GM12864 (cell line): ENCODE results near the gene ASXL2.

Experiments
- DNase-seq: peaks from one replicate; pipeline ENCODE4 v3.0.0-alpha.2; 2011; ENCODE audit warnings: low read depth
- H3K4me3 ChIP-seq: 2 replicates; pipeline ENCODE4 v1.5.1; 2011; ENCODE audit warnings: mild to moderate bottlenecking, low read depth, low read length, control low read depth
- TF ChIP-seq, protein P1 (sequence below): IDR thresholded peaks from 2 replicates; pipeline ENCODE4 v1.5.1; 2011; ENCODE audit warnings: low read depth, mild to moderate bottlenecking, moderate library complexity, low read length, control low read depth, inconsistent platforms; ENCODE audit errors: missing control alignments

Gene ASXL2

DNA sequence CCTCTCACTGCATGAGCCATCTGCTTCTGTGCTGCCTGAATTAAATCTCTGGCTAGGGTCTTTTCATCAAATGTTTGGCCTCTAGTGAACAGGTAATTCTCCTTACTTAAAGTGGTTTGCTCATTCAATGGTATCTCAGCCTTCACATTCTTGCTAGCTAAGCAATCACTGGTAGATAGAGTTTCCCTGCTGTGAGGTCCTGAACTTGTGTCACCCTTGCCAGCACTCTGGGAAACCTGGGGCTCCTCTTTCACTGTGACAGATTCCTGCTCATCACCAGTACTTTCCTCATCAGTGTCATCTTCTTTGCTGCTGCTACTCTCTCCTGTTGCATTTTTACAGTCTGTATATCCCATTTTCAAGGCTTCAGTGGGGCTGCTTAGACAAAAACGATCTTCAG is 135.8 kb downstream of the ASXL2 start:
- TF ChIP-seq, protein P1, sequence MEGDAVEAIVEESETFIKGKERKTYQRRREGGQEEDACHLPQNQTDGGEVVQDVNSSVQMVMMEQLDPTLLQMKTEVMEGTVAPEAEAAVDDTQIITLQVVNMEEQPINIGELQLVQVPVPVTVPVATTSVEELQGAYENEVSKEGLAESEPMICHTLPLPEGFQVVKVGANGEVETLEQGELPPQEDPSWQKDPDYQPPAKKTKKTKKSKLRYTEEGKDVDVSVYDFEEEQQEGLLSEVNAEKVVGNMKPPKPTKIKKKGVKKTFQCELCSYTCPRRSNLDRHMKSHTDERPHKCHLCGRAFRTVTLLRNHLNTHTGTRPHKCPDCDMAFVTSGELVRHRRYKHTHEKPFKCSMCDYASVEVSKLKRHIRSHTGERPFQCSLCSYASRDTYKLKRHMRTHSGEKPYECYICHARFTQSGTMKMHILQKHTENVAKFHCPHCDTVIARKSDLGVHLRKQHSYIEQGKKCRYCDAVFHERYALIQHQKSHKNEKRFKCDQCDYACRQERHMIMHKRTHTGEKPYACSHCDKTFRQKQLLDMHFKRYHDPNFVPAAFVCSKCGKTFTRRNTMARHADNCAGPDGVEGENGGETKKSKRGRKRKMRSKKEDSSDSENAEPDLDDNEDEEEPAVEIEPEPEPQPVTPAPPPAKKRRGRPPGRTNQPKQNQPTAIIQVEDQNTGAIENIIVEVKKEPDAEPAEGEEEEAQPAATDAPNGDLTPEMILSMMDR, result no peak
- H3K4me3 ChIP-seq, result no peak overlapping the region
- no peak for DNase-seq

DNA sequence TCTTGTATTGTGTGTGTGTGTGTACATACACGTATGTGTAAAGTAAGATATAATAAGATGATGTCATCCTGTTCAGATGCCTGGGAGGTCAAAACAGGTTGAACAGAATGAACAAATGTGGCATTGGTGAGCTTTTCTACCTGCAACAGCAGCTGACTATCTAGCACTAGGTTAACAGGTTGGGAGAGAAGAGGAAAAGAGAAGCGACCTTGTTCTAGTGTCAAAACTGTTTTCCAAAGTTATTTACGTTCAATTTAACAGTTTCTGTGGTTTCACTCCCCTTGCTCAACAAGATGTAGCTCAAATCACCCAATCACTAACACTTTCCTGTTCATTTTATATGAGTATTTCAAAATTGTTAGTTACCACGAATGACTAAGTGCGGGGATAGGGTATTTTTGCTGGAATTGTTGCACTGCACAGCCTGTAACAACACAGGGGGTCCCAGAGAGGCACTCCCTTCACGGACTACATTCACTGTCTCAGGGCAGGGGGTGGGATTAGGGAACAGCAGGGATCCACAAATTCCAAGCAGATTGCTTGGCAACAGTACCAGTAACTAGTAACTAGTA is 137.4 kb downstream of the ASXL2 start:
- TF ChIP-seq, protein P1, result no peak
- no peak for DNase-seq
- no peak overlapping the region for H3K4me3 ChIP-seq

DNA sequence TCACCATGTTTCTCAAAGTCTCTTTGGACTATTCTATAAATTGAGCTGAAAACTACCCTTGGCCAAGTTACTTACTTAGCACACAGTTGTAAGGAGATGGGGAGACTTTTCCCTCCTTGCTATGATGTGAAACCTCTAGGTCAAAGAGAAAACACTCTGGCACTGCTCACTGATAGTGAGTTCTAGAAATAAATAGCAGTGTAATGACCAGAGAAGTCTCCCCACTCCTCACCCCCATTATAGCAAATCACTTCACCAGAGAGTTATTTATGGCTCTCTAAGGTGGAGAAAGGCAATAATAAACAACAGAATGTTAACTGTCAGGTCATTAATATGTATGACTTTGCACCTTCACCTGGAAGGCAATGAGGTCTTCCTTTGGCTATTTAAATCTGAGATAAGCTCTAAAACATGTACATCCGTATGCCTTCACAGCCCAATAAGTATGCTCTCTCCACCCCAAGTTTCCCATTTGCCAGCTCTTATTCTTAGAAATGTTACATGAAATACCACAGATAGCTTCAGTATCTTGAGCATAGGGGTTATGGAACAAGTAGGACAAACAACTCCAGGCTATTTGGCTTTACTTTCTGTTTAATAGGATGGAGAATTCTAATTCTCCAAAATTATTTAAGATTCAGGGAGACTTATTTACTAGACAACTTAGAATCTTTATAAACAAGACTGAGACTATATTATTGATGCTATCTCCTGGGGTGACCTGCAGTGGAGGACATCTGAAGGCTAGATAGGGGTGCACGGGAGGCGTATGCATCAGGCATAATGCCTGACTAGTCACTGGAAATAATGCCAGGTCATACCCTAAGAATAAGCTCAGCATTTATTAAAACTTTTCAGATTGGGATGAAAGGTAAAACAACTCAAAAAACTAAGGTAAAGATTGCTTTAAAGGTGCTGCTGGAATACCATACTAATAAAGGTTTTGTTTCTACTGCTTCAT is 139.6 kb downstream of the ASXL2 start:
- DNase-seq, result no peak
- TF ChIP-seq, protein P1, result no peak
- no peak overlapping the region for H3K4me3 ChIP-seq

DNA sequence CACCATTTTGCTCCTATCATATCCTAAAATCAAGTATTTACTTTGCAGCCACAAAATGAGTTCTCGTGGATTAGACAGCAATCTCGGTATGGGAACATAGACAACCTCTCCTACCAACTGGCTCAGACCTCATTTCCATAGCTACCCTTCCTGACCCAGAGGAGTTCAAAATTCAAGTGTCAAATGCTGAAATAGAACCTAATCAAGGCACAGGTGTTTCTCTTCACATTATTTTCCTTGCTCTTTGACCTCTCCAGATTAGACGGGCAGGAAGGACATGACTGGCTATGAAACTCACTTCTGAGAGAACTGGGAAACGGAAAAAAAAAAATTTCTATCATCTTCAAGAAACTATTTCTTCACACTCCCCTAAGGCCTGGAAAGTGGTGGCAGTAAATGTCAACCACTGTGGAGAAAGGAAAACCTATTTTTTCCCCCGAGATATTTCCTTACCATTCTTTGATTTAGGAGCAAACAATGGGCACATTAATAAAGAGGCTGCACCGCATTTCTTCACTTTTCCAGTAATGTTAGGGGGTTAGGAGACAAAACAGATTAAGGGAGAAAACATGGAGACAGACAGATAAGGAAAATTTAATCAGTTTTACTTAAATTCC is 141.3 kb downstream of the ASXL2 start:
- DNase-seq, result no peak
- TF ChIP-seq, protein P1, result no peak
- no peak overlapping the region for H3K4me3 ChIP-seq

DNA sequence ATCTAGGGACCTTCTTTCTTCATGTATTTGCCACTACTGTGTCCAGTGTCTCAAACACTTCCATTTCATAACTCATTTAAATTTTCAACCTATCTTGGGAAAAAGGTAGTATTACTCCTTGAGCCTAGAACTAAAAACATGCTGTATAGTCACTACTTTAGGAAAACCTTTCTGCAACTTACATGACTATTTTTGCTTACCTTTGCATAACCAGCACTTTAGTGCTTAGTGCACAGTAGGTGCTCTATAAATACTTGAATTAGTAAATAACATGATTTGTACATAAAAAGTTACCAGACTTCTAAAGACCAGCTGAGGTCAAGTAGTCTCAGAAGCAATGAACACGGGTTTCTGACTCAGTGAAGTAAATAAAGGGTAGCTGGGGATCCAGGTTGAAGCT is 142.5 kb downstream of the ASXL2 start:
- no peak overlapping the region for H3K4me3 ChIP-seq
- DNase-seq, result no peak
- TF ChIP-seq, protein P1, result no peak

DNA sequence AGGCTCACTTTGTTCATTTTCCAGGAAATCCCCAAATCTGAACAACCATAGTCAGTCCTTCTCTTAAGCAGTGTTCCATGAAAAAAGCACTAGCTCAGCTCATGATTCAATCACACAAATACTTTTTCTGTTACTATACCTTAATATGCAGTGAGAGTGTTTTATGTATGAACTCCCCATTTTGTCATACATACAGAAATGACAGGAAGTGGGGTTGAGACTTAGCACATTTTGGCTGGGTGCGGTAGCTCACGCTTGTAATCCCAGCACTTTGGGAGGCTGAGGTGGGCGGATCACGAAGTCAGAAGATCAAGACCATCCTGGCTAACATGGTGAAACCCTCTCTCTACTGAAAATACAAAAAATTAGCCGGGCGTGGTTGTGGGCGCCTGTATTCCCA is 149.7 kb downstream of the ASXL2 start:
- no peak overlapping the region for H3K4me3 ChIP-seq
- TF ChIP-seq, protein P1, result no peak
- DNase-seq, result no peak
